HepG2 (cell line): ENCODE results near the gene LOXL4. TPM values are rescaled to one million over a fixed set of nuclear protein-coding genes. Genes with fewer than 3 reads are reported as not detected.

Source experiments
- ATAC-seq: fragments of 200-7000 bp; cut with Tn5 transposase; 3 replicates; pipeline ENCODE4 v1.9.1; 2020; ENCODE audit warnings: mild to moderate bottlenecking, moderate library complexity
- BruUV-seq: library from RNA; stranded (reverse); fragments of 400-500 nt; replicated peaks from 2 replicates; lab custom pipeline; 2021; lab: Mats Ljungman, UMichigan
- CTCF ChIA-PET: fragments of 300-600 bp; formaldehyde crosslinking; extraction: SDS; loops from one replicate; lab custom pipeline; 2021; ENCODE audit warnings: low total read pairs, inconsistent platforms, low intra/inter-chr PET ratio; lab: Yijun Ruan, JAX
- POLR2A ChIA-PET: fragments of 350-600 bp; sonication (Branson Sonifier 250); formaldehyde crosslinking; loops from one replicate; lab custom pipeline; 2020; ENCODE audit warnings: antibody characterized with exemption, inconsistent platforms; lab: Yijun Ruan, JAX
- DNase-seq: peaks from one replicate; pipeline ENCODE4 v3.0.0-alpha.2; 2015; ENCODE audit warnings: low spot score
- FAIRE-seq: peaks from 3 replicates; lab custom pipeline; 2011; peaks lifted over from hg19 to GRCh38; lab: Jason Lieb, UNC
- H2AFZ ChIP-seq: one replicate; pipeline ENCODE4 v1.6.1; 2011; ENCODE audit warnings: low read length, inconsistent platforms
- H3K27ac ChIP-seq: fragments of 300-600 bp; 3 replicates; pipeline ENCODE4 v1.8.0; 2011; ENCODE audit warnings: mixed run types, mild to moderate bottlenecking, mixed read lengths, low read length, inconsistent platforms; ENCODE audit not compliant: insufficient read depth; ENCODE audit errors: extremely low read length
- H3K27me3 ChIP-seq, 2 experiments: fragments of 200-600 bp in 1 of 2; 2 replicates in 1 of 2; 3 replicates in 1 of 2; pipeline versions ENCODE4 v1.6.0 to v1.8.0; 2011; ENCODE audit warnings: low read length in 2 of 2, mild to moderate bottlenecking in 2 of 2, moderate library complexity in 2 of 2, inconsistent platforms in 1 of 2; ENCODE audit not compliant: insufficient read depth in 2 of 2, control insufficient read depth in 1 of 2
- H3K36me3 ChIP-seq, 2 experiments: fragments of 200-600 bp in 1 of 2; replicated peaks in 1 of 2; 2 replicates in 1 of 2; 3 replicates in 1 of 2; pipeline versions ENCODE4 v1.5.1 to v1.8.0; 2011; ENCODE audit warnings: low read length in 2 of 2, inconsistent platforms in 1 of 2; ENCODE audit not compliant: insufficient read depth in 2 of 2, control insufficient read depth in 1 of 2
- H3K4me1 ChIP-seq: 2 replicates; pipeline ENCODE4 v1.5.1; 2012; ENCODE audit warnings: low read length, inconsistent platforms; ENCODE audit not compliant: insufficient read depth
- H3K4me2 ChIP-seq: 2 replicates; pipeline ENCODE4 v1.6.0; 2011; ENCODE audit warnings: low read depth, low read length, inconsistent platforms
- H3K4me3 ChIP-seq, 3 experiments: fragments of 200-600 bp in 1 of 3; sonication (generic), shearing (Covaris generic) in 1 of 3; replicated peaks in 1 of 3; 2 replicates each; pipeline ENCODE4 v1.5.1; 2011 to 2016; ENCODE audit warnings: low read length in 3 of 3, inconsistent platforms in 2 of 3, low read depth in 2 of 3, mild to moderate bottlenecking in 2 of 3, control low read depth in 1 of 3, mixed read lengths in 1 of 3; ENCODE audit not compliant: insufficient read depth in 1 of 3
- H3K79me2 ChIP-seq: one replicate; pipeline ENCODE4 v1.6.1; 2011; ENCODE audit warnings: low read length, inconsistent platforms; ENCODE audit not compliant: insufficient read depth
- H3K9ac ChIP-seq: 2 replicates; pipeline ENCODE4 v1.6.0; 2011; ENCODE audit warnings: mild to moderate bottlenecking, low read depth, low read length, inconsistent platforms; ENCODE audit not compliant: insufficient read depth
- H3K9me3 ChIP-seq: 2 replicates; pipeline ENCODE4 v1.5.1; 2012; ENCODE audit warnings: mild to moderate bottlenecking, low read length
- H4K20me1 ChIP-seq: 2 replicates; pipeline ENCODE4 v1.6.0; 2011; ENCODE audit warnings: inconsistent platforms, mild to moderate bottlenecking, low read length, moderate library complexity; ENCODE audit not compliant: insufficient read depth
- AGO2 ChIP-seq: fragments of 200-400 bp; formaldehyde crosslinking; optimal IDR thresholded peaks from 2 replicates; pipeline ENCODE3; 2017; ENCODE audit warnings: mild to moderate bottlenecking, low read depth, low read length, moderate library complexity
- FOXK1 ChIP-seq: sonication (generic); formaldehyde crosslinking; IDR thresholded peaks from 2 replicates; pipeline ENCODE4 v1.4.0; 2020; ENCODE audit warnings: low read depth, missing genetic modification reagents, borderline replicate concordance
- ZNF850 ChIP-seq: sonication (generic); formaldehyde crosslinking; conservative IDR thresholded peaks from 2 replicates; pipeline ENCODE4 v1.9.0; 2021; ENCODE audit warnings: mild to moderate bottlenecking, missing genetic modification reagents
- WGBS: methylation state at CpG from one replicate; pipeline ENCODE4 v1.1.6; 2017; ENCODE audit warnings: low lambda C conversion rate; 5-methylcytosine and 5-hydroxymethylcytosine counted together
- in situ Hi-C: cut with HindIII; loops from 2 replicates; pipeline ENCODE4 v1.10.0; 2017; ENCODE audit warnings: low pct_unique_long_range_greater_than_20kb; ENCODE audit not compliant: extremely low pct_ligation_motif_present
- intact Hi-C: fragments of 100-400 bp; cut with micrococcal nuclease; formaldehyde crosslinking; loops from one replicate; pipeline ENCODE4 v1.10.0; 2022; ENCODE audit not compliant: unreplicated experiment
- polyA plus RNA-seq, 8 experiments: library from polyadenylated mRNA; depleted of rRNA in 3 of 8; stranded (reverse) in 7 of 8; unstranded in 1 of 8; fragments of >200 nt; fragmentation: Illumina TruSeq in 4 of 8; extraction: Trizol in 4 of 8; gene quantifications; 2 replicates each; pipeline versions ENCODE4 v1.2.1 to v1.2.3, GENCODE V29; 2011 to 2016; ENCODE audit warnings: low read depth in 4 of 8, missing spikeins in 1 of 8, mixed read lengths in 1 of 8; ENCODE audit not compliant: insufficient read depth in 1 of 8
- total RNA-seq, 5 experiments: library from RNA; depleted of rRNA; stranded (reverse); fragments of >200 nt; fragmentation: Illumina TruSeq; extraction: Trizol; gene quantifications; 2 replicates each; pipeline ENCODE4 v1.2.3, GENCODE V29; 2016; ENCODE audit warnings: low read depth in 1 of 5
- TF ChIP-seq, protein P1 (sequence below): fragments of 450-650 bp; IDR thresholded peaks from 2 replicates; pipeline ENCODE4 v1.6.1; 2016
- TF ChIP-seq, protein P2 (sequence below): sonication (generic); formaldehyde crosslinking; conservative IDR thresholded peaks from 2 replicates; pipeline ENCODE4 v1.8.1; 2023; ENCODE audit warnings: missing genetic modification reagents

LOXL4 gene
- total and polyA plus RNA-seq, 2 of the 13 experiments (the other 11 are each of a cell fraction or from before 2014, with no cell fraction given) = 8.8 to 21.1 TPM

DNA sequence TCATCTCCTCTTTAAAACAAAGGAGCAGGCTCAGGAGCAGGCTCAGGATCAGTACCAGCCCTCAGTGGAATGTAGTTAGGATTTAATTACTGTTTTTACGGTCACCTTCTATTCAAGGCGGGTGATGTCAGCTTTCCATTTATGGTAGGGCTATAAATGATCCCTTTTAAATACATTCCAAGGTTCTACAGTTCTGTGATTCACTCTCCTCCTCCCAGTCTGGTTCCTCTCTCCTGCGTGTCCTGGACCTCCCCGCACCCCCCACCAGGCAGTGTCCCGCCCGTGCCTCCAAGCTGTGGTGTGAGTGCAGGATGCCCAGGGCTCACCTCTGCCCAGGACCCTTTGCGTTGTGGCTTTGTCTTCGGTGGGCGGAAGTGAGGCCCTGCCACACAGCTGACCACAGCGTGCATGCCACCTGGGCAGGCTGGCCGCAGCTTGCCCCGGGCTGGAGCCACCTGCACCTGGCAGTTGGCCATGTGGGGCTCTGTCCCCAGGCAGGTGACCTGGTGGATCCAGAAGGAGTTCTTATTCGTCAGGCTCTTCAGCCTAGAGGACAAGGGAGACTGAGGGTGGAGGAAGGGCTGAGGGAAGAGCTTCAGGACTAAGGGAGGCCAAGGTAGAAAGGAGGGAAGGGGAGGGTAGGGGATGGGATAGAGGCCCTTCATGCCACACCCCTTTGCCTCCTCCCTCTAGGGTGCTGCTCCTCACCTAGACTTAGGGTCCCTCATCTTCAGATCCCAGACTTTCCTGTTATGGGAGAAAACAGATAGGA, 9.1 kb downstream of the LOXL4 start:
- in situ Hi-C loops (no loop called here), intact Hi-C loops (no loop called here)
- no peaks in the 10 kb centered on the region for H3K9me3 ChIP-seq
- FAIRE-seq (no peak), DNase-seq (no peak), ATAC-seq (no peak)
- H3K79me2 ChIP-seq = no peaks in the 10 kb centered on the region
- H3K36me3 ChIP-seq = no peaks in the 10 kb centered on the region; a peak in 1 of 5 replicates
- ChIA-PET CTCF (no interaction called here), POLR2A (interaction anchor here (1.4 kb wide), 1 partner anchor 9 kb away, joined by 4 read pairs; the partner anchor contains the start of gene LOXL4)
- no peaks in the 10 kb centered on the region for H3K27me3 ChIP-seq
- H3K4me3 ChIP-seq = no peak overlapping the region
- no TSS peak for BruUV-seq
- peaks cover 14% of the 10 kb centered on the region for H3K4me1 ChIP-seq
- no peak overlapping the region for H3K9ac ChIP-seq
- no peak overlapping the region for H3K27ac ChIP-seq
- 96% methylated on average over 13 of the region's 13 CpGs for WGBS
- no peak overlapping the region for H3K4me2 ChIP-seq
- TF ChIP-seq, protein P1, sequence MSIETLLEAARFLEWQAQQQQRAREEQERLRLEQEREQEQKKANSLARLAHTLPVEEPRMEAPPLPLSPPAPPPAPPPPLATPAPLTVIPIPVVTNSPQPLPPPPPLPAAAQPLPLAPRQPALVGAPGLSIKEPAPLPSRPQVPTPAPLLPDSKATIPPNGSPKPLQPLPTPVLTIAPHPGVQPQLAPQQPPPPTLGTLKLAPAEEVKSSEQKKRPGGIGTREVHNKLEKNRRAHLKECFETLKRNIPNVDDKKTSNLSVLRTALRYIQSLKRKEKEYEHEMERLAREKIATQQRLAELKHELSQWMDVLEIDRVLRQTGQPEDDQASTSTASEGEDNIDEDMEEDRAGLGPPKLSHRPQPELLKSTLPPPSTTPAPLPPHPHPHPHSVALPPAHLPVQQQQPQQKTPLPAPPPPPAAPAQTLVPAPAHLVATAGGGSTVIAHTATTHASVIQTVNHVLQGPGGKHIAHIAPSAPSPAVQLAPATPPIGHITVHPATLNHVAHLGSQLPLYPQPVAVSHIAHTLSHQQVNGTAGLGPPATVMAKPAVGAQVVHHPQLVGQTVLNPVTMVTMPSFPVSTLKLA = peak; percentile 55
- TF ChIP-seq FOXK1 (CRISPR knock-in tag) = no peak
- TF ChIP-seq ZNF850 = no peak
- TF ChIP-seq AGO2 = peak; percentile 51
- TF ChIP-seq, protein P2, sequence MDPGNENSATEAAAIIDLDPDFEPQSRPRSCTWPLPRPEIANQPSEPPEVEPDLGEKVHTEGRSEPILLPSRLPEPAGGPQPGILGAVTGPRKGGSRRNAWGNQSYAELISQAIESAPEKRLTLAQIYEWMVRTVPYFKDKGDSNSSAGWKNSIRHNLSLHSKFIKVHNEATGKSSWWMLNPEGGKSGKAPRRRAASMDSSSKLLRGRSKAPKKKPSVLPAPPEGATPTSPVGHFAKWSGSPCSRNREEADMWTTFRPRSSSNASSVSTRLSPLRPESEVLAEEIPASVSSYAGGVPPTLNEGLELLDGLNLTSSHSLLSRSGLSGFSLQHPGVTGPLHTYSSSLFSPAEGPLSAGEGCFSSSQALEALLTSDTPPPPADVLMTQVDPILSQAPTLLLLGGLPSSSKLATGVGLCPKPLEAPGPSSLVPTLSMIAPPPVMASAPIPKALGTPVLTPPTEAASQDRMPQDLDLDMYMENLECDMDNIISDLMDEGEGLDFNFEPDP = no peak
- no peaks in the 10 kb centered on the region for H4K20me1 ChIP-seq
- no peak overlapping the region for H2AFZ ChIP-seq
